ENCODE results near the gene MRPS5.
"Not testable (repeated sequence)": the region's sequence is repeated elsewhere in the genome, so short reads cannot be mapped to it uniquely, and the experiment has no call there.

MRPS5 gene

GRCh38 chr2:95043300-95044093 is 78.1 kb downstream of the MRPS5 start:
- DNase-seq, result no peak

- no peak for DNase-seq
Measured at GRCh38 chr2:95042472-95043271, 78.9 kb downstream of the MRPS5 start.

- no peak for DNase-seq
Measured at GRCh38 chr2:95041824-95042442, 79.7 kb downstream of the MRPS5 start.

- no peak for DNase-seq
Measured at GRCh38 chr2:95041060-95041823, 80.4 kb downstream of the MRPS5 start.

- DNase-seq, result no peak
Measured at GRCh38 chr2:95040426-95040825, 81.2 kb downstream of the MRPS5 start.

- no peak for DNase-seq
Measured at GRCh38 chr2:95039978-95040377, 81.6 kb downstream of the MRPS5 start.

GRCh38 chr2:95039363-95039762 is 82.2 kb downstream of the MRPS5 start:
- DNase-seq, result no peak

GRCh38 chr2:95038635-95039298 is 82.8 kb downstream of the MRPS5 start:
- DNase-seq, result no peak

GRCh38 chr2:95037841-95038585 is 83.6 kb downstream of the MRPS5 start:
- not testable (repeated sequence) for DNase-seq

GRCh38 chr2:95037384-95037839 is 84.2 kb downstream of the MRPS5 start:
- no peak for DNase-seq

- no peak for DNase-seq
Measured at GRCh38 chr2:95036596-95037383, 84.8 kb downstream of the MRPS5 start.

All from CD4-positive, alpha-beta T cell treated with Interferon gamma for 1 hour (primary cell).